Bronchial epithelial cell (primary cell): Measurements from ENCODE around the gene TRABD2B. TPM values are rescaled to one million over a fixed set of nuclear protein-coding genes. Genes with fewer than 3 reads are reported as not detected.

Experiments
- DNase-seq: peaks from one replicate; pipeline ENCODE4 v3.0.0-alpha.2; 2010; ENCODE audit warnings: low read depth
- FAIRE-seq: peaks from 2 replicates; lab custom pipeline; 2011; peaks lifted over from hg19 to GRCh38; lab: Jason Lieb, UNC
- H3K27me3 ChIP-seq: 2 replicates; pipeline ENCODE4 v1.5.1; 2011; ENCODE audit warnings: low read length; ENCODE audit not compliant: control insufficient read depth, insufficient read depth
- H3K36me3 ChIP-seq: 2 replicates; pipeline ENCODE4 v1.5.1; 2011; ENCODE audit warnings: low read length; ENCODE audit not compliant: control insufficient read depth, insufficient read depth
- H3K4me3 ChIP-seq: 2 replicates; pipeline ENCODE4 v1.5.1; 2011; ENCODE audit warnings: mild to moderate bottlenecking, low read depth, low read length, control low read depth
- CTCF ChIP-seq: IDR thresholded peaks from 2 replicates; pipeline ENCODE4 v1.5.1; 2011; ENCODE audit warnings: mild to moderate bottlenecking, moderate library complexity, low read length, control low read depth, inconsistent platforms; ENCODE audit not compliant: insufficient read depth, severe bottlenecking
- total RNA-seq: library from RNA; depleted of rRNA; stranded (reverse); fragments of >200 nt; gene quantifications from 2 replicates; pipeline ENCODE4 v1.2.1, GENCODE V29; 2014

The TRABD2B gene
- total RNA-seq, 1 donor from 2014 or later, result under 0.01 TPM

DNA sequence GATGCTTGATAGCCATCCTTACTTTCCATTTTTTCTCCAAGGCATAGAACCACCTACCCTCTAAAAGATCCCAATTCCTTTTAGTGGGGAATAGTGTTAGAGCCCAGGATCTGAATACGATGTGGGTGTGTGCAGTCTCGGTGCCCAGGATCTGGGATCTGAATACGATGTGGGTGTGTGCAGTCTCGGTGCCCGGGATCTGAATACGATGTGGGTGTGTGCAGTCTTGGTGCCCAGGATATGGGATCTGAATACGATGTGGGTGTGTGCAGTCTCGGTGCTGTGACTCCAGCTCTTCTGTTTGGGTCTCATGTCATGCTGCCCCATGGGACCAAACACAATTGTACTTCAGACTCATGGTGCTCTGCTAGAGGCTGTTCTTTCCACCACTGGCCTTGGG is 265.5 kb downstream of the TRABD2B start:
- FAIRE-seq, result peak; percentile 68
- H3K27me3 ChIP-seq, result peaks cover 2% of the 10 kb centered on the region
- no peak for TF ChIP-seq CTCF
- no peak for DNase-seq
- H3K36me3 ChIP-seq, result no peaks in the 10 kb centered on the region
- no peak overlapping the region for H3K4me3 ChIP-seq

DNA sequence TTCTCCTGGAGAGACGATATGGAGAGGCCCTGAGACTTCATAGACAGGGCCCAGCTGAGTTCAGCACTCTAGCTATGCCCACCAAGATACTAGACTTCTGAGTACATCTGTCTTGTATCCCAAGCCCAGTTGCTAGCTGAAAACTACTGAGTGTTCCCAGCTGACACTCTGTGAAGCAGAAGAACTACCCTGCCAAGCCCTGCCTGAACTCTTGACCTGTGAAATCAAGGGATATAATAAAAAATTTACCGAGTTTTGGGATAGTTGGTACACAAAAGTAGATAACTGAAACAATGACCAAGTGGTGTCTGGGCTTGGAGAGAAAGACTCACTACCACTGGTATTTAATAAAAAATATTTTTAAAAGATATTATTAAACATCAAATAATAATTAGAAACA is 267.5 kb downstream of the TRABD2B start:
- H3K4me3 ChIP-seq, result no peak overlapping the region
- FAIRE-seq, result no peak
- no peak for DNase-seq
- TF ChIP-seq CTCF, result no peak
- H3K36me3 ChIP-seq, result no peaks in the 10 kb centered on the region
- H3K27me3 ChIP-seq, result peaks cover 12% of the 10 kb centered on the region

DNA sequence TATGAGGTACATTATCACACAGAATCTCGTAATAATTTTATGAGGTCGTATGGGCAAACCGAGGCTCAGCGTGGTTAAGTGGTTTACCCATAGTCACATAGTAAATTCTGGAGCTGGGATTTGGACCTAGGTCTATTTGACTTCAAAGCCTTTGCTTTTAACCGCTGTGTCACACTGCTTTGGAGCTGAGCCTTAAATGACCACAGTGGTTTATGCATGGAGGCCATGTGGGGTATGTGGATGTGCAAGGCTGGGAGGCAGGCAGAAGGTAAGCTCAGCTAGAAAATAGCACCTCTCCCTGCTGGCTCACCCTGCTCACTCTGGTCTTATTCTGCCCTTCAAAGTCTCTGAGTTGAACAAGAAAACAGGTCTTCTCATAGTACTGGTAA is 269.5 kb downstream of the TRABD2B start:
- FAIRE-seq, result no peak
- Histone ChIP-seq H3K27me3 (peaks cover 14% of the 10 kb centered on the region), H3K36me3 (no peaks in the 10 kb centered on the region), H3K4me3 (no peak overlapping the region)
- no peak for DNase-seq
- no peak for TF ChIP-seq CTCF

DNA sequence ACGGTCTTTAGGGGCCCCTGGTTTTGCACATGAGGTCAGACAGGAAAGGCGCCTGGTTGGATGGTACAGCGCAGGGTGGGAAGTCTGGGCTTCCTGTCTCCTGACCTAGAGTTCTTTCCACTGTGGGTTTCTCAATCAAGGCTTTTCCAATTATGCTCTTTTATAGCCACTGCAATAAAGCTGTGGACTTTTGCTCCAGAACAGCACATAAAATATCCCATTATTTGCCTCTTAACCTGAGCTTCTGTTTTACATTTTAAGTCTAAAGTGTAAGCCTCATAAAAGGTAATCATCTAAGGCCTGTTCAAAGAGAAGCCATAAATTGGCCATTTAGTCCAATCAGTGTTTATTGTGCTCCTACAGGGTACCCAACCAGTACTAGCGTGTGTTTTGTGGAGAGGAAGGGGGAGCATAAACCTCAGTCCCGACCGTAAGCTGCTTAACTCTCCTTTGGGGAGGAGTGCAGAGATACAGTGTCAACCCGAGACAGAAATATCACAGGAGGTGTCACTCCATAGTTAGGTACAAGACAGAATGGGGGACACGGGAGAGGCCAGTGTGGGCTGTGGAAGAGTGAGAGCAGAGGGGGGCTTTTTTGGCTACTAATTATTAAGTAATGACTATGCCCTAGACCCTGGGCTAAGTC is 270.0 kb downstream of the TRABD2B start:
- TF ChIP-seq CTCF, result no peak
- FAIRE-seq (no peak), DNase-seq (no peak)
- H3K4me3 ChIP-seq, result no peak overlapping the region
- peaks cover 14% of the 10 kb centered on the region for H3K27me3 ChIP-seq
- no peaks in the 10 kb centered on the region for H3K36me3 ChIP-seq

- TF ChIP-seq CTCF, result peak; percentile 96
- H3K36me3 ChIP-seq, result no peaks in the 10 kb centered on the region
- DNase-seq (peak; percentile 67), FAIRE-seq (peak; percentile 40)
- H3K4me3 ChIP-seq, result no peak overlapping the region
- peaks cover 14% of the 10 kb centered on the region for H3K27me3 ChIP-seq
Observed at GRCh38 chr1:47725992-47726855, 271.0 kb downstream of the TRABD2B start.
